ENCODE results near the gene STAG3. TPM values are rescaled to one million over a fixed set of nuclear protein-coding genes. Genes with fewer than 3 reads are reported as not detected.
A peak's percentile ranks its signal among the peaks of the same experiment; 100 is the strongest.
"Not testable (repeated sequence)": the region's sequence is repeated elsewhere in the genome, so short reads cannot be mapped to it uniquely, and the experiment has no call there.

The STAG3 gene
- total RNA-seq, 3 donors from 2014 or later = 2.4 to 6.4 (median 2.8) TPM

DNA sequence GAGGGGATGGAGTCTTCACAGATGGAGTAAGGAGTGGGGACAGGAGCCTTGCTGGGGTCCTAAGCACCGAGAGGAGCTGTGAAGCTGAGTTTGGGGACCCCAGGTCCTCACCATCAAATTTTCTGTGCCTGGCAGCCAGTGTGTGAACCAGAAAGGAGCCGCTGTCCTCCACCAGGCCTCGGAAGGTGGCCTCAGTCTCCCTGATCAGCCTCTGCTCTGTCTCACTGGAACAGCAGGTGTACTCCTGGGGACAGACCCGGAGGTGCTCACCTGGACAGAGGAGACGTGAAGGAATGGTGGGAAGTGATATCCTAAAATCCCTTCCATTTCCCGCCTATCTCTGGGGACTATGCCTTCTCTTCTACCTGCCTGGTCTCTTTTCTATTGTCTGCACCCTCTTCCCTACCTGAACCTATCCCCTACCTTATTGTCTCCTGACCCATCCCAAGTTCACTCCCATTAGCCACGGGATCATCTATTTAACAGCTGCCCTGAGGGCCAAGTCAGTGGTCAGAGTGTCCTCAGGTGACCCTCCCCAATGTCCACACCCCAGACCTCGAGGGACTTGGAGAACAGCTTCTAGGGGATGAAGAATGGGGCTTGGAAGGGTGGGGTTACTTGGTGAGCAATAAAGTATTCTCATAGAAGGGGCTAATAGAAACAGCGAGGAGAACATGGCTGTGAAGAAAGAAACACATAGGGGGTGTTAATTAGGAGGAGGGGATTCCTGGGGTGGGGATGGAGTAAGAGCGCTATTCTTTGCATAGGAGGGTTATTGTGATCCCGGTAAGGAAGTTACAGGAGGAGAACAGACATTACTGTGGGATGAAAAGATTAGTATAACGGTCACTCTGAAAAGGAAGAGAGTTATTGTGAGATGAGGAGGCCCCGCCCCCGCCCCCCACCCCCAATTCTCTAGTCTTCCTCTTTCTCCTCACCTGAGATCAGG, 1.3 kb upstream of the STAG3 start:
- no peaks in the 10 kb centered on the region for H3K9me3 ChIP-seq
- H3K4me3 ChIP-seq = no peak overlapping the region
- peaks cover 3% of the 10 kb centered on the region for H3K4me1 ChIP-seq (ENCODE audit: low read depth)
- DNase-seq = no peak
- no peak for ATAC-seq
- TF ChIP-seq, protein P1, sequence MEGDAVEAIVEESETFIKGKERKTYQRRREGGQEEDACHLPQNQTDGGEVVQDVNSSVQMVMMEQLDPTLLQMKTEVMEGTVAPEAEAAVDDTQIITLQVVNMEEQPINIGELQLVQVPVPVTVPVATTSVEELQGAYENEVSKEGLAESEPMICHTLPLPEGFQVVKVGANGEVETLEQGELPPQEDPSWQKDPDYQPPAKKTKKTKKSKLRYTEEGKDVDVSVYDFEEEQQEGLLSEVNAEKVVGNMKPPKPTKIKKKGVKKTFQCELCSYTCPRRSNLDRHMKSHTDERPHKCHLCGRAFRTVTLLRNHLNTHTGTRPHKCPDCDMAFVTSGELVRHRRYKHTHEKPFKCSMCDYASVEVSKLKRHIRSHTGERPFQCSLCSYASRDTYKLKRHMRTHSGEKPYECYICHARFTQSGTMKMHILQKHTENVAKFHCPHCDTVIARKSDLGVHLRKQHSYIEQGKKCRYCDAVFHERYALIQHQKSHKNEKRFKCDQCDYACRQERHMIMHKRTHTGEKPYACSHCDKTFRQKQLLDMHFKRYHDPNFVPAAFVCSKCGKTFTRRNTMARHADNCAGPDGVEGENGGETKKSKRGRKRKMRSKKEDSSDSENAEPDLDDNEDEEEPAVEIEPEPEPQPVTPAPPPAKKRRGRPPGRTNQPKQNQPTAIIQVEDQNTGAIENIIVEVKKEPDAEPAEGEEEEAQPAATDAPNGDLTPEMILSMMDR (IDR thresholded peaks at IDR 0.05) = no peak
- intact Hi-C loops (cut with DNase I, micrococcal nuclease) = no loop called here
- no peaks in the 10 kb centered on the region for H3K36me3 ChIP-seq (ENCODE audit: low read depth)

- H3K36me3 ChIP-seq (ENCODE audit: low read depth); H3K4me1 ChIP-seq (ENCODE audit: low read depth); intact Hi-C loops (cut with DNase I, micrococcal nuclease); ATAC-seq; H3K9me3 ChIP-seq; DNase-seq; H3K4me3 ChIP-seq: not testable (repeated sequence)
These were observed 2.4 kb downstream of the STAG3 start for GRCh38 chr7:100180084-100180483.

- intact Hi-C loops (cut with DNase I, micrococcal nuclease) = not testable (repeated sequence)
These were observed 4.9 kb downstream of the STAG3 start for GRCh38 chr7:100182616-100183015.

DNA sequence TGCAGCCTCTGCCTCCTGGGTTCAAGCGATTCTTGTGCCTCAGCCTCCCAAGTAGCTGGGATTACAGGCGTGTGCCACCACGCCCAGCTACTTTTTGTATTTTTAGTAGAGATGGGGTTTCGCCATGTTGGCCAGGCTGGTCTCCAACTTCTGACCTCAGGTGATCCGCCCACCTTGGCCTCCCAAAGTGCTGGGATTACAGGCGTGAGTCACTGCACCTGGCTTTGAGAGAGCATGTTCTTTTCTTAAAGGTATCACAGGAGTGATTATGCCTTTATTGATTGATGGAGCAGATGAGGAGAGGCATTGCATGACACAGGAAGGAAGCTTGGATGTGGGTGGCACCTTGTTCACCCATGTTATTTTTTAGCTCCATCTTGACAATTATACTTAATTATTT, 5.4 kb downstream of the STAG3 start:
- H3K36me3 ChIP-seq (ENCODE audit: low read depth); DNase-seq; H3K4me3 ChIP-seq; intact Hi-C loops (cut with DNase I, micrococcal nuclease); H3K4me1 ChIP-seq (ENCODE audit: low read depth); ATAC-seq; H3K9me3 ChIP-seq: not testable (repeated sequence)

More at GRCh38 chr7:100182616-100183015, 4.9 kb downstream of the STAG3 start:
- H3K36me3 ChIP-seq (ENCODE audit: low read depth); H3K4me1 ChIP-seq (ENCODE audit: low read depth); H3K4me3 ChIP-seq; ATAC-seq; H3K9me3 ChIP-seq; DNase-seq: not testable (repeated sequence)

DNA sequence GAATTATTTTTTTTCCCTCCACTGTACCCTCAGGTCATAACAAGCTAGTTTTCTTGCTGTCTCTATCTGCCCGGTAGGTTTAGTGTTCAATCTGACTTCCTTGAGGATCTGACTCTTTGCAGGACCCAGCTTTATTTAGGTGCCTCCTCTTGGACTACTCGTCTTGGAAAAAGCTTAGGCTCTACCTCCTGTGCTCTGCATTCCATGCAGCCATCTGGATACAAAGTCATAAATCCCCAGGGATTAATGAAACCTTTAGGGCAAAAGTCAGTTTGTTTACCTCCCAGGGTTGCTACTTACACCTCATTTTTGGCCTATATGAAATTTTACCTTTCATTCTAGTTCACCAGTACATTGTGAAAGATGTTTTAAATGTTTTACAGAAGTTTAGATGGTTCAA, 8.0 kb downstream of the STAG3 start:
- intact Hi-C loops (cut with DNase I, micrococcal nuclease) = no loop called here
- Histone ChIP-seq H3K36me3 (ENCODE audit: low read depth) (no peaks in the 10 kb centered on the region), H3K9me3 (no peaks in the 10 kb centered on the region), H3K4me3 (no peak overlapping the region), H3K4me1 (ENCODE audit: low read depth) (no peaks in the 10 kb centered on the region)
- ATAC-seq (no peak), DNase-seq (no peak)
- TF ChIP-seq, protein P1 (IDR thresholded peaks at IDR 0.05) = no peak

DNA sequence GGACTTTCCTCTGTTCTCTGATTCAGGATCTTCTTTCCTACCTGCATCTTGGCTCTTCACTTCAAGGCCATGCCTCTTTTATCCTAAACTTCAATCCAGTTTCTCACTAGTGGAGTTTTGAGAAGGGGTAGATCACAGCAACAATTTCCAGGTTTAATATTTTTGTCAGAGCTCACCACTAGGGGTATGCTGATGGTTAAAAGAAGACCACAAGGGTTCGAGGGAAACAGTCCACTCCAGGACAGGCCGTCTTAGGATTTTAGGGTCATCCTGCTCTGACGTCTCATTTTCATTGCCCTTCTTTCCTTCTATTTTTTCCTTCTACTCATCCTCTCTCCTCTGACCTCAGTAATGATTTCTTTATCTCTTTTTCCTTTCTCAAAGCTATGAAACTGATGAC, 11.3 kb downstream of the STAG3 start:
- H3K4me3 ChIP-seq = no peak overlapping the region
- ATAC-seq = no peak
- no peak for DNase-seq
- TF ChIP-seq, protein P1 (IDR thresholded peaks at IDR 0.05) = no peak
- H3K9me3 ChIP-seq = no peaks in the 10 kb centered on the region
- intact Hi-C loops (cut with DNase I, micrococcal nuclease) = no loop called here
- no peaks in the 10 kb centered on the region for H3K36me3 ChIP-seq (ENCODE audit: low read depth)
- no peaks in the 10 kb centered on the region for H3K4me1 ChIP-seq (ENCODE audit: low read depth)

DNA sequence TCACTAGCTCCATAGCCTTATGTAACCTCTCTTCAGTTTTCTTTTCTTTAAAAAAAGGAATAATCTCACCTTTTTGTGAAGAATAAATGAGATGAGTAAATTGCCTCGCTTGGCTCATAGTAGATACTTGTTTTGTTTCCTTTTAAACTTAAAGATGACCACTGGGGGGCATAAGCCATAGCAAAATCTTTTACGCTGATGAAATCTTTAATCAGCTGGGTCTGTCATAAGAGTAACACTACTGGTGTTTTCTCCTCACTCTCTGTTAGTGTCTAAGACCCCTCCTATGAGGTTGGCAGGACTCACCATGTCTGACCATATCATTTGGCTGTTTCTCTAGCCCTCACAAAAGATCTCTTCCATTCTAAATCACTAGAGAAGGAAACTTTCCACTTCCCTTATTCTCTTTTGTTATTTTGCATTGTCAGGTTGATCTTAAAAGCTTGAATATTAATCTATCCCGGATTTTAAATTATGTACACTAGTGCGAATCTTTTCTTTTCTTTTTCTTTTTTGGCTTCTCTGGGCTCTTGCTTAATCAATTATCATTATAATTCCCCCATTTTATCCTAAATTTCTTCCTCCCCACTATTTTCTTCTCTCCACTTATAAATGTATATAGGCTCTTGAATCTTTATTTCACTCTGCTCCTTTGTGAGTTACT, 12.5 kb downstream of the STAG3 start:
- Histone ChIP-seq H3K4me3 (no peak overlapping the region), H3K36me3 (ENCODE audit: low read depth) (no peaks in the 10 kb centered on the region), H3K9me3 (no peaks in the 10 kb centered on the region), H3K4me1 (ENCODE audit: low read depth) (no peaks in the 10 kb centered on the region)
- ATAC-seq (peak; percentile 69), DNase-seq (no peak)
- intact Hi-C loops (cut with DNase I, micrococcal nuclease) = no loop called here
- TF ChIP-seq, protein P1 (IDR thresholded peaks at IDR 0.05) = no peak

Data from mucosa of descending colon (tissue), 3 donors.